ENCODE data around the gene DDX28.

DNA sequence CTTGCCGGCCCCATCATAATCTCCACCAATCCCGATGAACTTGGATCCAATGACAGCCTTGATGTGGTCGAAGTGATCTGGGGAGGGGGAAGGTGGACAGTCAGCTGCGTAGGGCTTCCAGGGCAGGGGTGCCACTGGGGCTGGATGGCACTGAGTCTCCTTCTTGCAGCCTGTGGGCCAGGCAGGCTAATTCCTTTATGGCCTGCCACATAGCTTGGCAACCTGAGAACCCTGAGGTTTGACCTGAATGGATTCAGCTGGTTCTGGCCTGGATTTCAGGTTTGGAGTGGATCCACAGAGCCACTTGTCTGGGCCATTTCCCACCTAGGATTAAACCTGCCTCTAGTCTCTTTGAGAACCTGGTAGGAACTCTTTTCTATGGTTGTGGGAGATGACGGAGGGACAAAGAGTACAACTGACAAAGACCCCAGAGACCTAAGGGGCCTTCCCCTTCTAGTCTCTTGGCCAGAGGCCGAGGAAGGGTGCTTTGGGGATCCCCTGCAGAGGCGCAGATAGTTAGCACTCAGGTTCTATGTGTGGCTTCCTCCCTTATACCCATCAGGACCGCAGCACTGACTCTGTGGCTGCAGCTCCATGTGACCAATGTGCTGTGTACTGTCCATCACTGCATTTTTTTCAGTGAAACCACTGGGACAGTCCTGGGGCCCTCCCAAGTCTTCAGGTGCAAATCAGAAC, 33.6 kb downstream of the DDX28 start:
- TF ChIP-seq, protein P1, sequence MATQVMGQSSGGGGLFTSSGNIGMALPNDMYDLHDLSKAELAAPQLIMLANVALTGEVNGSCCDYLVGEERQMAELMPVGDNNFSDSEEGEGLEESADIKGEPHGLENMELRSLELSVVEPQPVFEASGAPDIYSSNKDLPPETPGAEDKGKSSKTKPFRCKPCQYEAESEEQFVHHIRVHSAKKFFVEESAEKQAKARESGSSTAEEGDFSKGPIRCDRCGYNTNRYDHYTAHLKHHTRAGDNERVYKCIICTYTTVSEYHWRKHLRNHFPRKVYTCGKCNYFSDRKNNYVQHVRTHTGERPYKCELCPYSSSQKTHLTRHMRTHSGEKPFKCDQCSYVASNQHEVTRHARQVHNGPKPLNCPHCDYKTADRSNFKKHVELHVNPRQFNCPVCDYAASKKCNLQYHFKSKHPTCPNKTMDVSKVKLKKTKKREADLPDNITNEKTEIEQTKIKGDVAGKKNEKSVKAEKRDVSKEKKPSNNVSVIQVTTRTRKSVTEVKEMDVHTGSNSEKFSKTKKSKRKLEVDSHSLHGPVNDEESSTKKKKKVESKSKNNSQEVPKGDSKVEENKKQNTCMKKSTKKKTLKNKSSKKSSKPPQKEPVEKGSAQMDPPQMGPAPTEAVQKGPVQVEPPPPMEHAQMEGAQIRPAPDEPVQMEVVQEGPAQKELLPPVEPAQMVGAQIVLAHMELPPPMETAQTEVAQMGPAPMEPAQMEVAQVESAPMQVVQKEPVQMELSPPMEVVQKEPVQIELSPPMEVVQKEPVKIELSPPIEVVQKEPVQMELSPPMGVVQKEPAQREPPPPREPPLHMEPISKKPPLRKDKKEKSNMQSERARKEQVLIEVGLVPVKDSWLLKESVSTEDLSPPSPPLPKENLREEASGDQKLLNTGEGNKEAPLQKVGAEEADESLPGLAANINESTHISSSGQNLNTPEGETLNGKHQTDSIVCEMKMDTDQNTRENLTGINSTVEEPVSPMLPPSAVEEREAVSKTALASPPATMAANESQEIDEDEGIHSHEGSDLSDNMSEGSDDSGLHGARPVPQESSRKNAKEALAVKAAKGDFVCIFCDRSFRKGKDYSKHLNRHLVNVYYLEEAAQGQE (IDR thresholded peaks at IDR 0.05; ENCODE audit: insufficient read depth in 1 of 2, low read depth in 2 of 2, low read length in 2 of 2): no peak
- TF ChIP-seq POLR2AphosphoS5 (IDR thresholded peaks at IDR 0.05; ENCODE audit: low read depth, low read length) (no peak), SIN3A (IDR thresholded peaks at IDR 0.05; ENCODE audit: borderline replicate concordance, insufficient read depth, low read length) (no peak)
